SH-SY5Y (cell line): ENCODE data around the gene SLC1A3.

ENCODE experiments used
- GATA2 ChIP-seq: IDR thresholded peaks from 2 replicates; pipeline ENCODE4 v1.6.1; 2011; ENCODE audit warnings: mild to moderate bottlenecking, low read depth, low read length
- GATA3 ChIP-seq: IDR thresholded peaks from 2 replicates; pipeline ENCODE4 v1.6.1; 2011; ENCODE audit warnings: low read depth, mild to moderate bottlenecking, low read length, moderate library complexity

DNA sequence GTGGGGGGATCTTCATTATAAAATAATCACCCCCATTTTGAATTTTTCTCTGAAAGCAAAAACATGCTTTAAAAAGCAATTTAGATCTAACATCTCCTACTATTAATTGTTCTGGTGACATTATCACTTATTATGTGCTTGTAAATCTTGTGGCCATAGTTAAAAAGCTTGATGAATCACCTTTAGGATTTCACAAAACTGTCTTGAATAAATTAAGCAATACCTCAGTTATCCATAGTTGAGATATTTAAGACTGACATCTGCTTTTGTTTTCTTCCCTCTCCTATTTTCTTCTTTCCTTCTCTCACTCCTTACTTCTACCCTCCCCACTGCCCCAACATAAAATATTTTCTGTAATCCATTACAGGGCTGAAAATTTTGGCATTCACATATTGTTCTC lies 84.8 kb downstream of the SLC1A3 start:
- TF ChIP-seq GATA2 (no peak), GATA3 (no peak)
